Fibroblast of pulmonary artery (primary cell): ENCODE data around the gene SGO2.
"Not testable (repeated sequence)": the region's sequence is repeated elsewhere in the genome, so short reads cannot be mapped to it uniquely, and the experiment has no call there.

Experiments used
- DNase-seq: peaks from one replicate; pipeline ENCODE4 v3.0.0-alpha.2; 2010; ENCODE audit warnings: low read depth
- H3K4me3 ChIP-seq: replicated peaks from 2 replicates; pipeline ENCODE4 v1.5.1; 2011; ENCODE audit warnings: low read depth, mild to moderate bottlenecking, control low read depth, low read length, moderate library complexity
- TF ChIP-seq, protein P1 (sequence below): IDR thresholded peaks from 2 replicates; pipeline ENCODE4 v1.5.1; 2011; ENCODE audit warnings: mild to moderate bottlenecking, control low read depth, low read length, inconsistent platforms; ENCODE audit errors: missing control alignments

SGO2 gene

DNA sequence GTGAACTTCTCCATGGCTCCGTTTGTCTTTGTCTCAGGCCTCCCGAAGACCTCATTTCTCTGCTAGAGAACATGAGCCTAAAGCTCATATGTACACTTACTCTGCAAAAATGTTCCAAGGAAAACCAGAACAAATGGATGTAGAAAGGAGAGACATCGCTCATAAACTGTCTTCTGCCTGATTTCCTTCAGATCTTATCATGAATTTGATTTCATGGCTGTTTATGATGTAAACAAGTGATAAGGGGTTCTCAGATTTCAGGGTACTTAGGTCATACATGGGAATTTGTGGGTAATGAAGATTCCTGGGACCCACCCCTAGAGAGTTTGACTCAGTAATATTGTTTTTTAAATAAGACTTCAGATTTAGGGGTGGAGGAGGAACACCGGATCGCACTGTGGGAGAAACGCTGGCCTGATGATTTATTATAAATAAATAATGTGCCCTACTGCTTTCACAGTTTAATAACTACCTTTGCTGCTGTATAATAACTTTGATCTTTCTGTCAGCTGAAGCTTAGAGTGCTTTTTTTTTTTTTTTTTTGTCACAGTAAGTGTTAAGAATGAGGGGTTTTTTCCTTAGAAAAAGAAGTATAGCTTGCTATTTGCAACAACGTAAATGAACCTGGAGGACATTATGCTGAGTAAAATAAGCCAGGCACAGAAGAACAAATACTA is 74.7 kb downstream of the SGO2 start:
- no peak for DNase-seq
- H3K4me3 ChIP-seq = no peak overlapping the region
- TF ChIP-seq, protein P1, sequence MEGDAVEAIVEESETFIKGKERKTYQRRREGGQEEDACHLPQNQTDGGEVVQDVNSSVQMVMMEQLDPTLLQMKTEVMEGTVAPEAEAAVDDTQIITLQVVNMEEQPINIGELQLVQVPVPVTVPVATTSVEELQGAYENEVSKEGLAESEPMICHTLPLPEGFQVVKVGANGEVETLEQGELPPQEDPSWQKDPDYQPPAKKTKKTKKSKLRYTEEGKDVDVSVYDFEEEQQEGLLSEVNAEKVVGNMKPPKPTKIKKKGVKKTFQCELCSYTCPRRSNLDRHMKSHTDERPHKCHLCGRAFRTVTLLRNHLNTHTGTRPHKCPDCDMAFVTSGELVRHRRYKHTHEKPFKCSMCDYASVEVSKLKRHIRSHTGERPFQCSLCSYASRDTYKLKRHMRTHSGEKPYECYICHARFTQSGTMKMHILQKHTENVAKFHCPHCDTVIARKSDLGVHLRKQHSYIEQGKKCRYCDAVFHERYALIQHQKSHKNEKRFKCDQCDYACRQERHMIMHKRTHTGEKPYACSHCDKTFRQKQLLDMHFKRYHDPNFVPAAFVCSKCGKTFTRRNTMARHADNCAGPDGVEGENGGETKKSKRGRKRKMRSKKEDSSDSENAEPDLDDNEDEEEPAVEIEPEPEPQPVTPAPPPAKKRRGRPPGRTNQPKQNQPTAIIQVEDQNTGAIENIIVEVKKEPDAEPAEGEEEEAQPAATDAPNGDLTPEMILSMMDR = no peak

GRCh38 chr2:200602584-200602983 is 76.6 kb downstream of the SGO2 start:
- H3K4me3 ChIP-seq = no peak overlapping the region
- TF ChIP-seq, protein P1 = no peak
- no peak for DNase-seq

DNA sequence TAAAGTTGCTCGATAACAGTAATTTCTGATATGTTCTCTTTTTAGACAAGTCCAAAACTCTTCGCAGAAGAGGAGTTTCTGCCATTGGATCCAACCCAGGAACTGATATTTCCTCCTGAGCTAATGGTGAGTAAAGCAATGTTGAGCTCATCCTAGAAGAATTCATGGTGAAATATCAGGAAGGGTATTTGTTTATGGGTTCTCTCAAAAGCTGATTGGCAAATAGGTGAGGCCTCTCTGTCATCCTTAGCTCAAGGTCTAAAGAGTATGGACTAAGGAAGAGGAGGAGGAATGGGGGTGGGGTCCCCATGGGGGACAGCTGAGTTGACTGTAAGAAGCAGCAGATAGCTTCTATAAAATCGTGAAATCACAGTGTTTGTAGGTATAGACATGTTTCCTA is 78.0 kb downstream of the SGO2 start:
- peak; percentile 80 for DNase-seq
- TF ChIP-seq, protein P1 = no peak
- H3K4me3 ChIP-seq = no peak overlapping the region

GRCh38 chr2:200604571-200605255 is 78.7 kb downstream of the SGO2 start:
- no peak overlapping the region for H3K4me3 ChIP-seq
- TF ChIP-seq, protein P1 = no peak
- peak; percentile 78 for DNase-seq

- DNase-seq = no peak
- no peak overlapping the region for H3K4me3 ChIP-seq
- TF ChIP-seq, protein P1 = no peak
Observed at GRCh38 chr2:200608341-200609027, 82.5 kb downstream of the SGO2 start.

- peak; percentile 82 for DNase-seq
- no peak overlapping the region for H3K4me3 ChIP-seq
- TF ChIP-seq, protein P1 = no peak
Observed at GRCh38 chr2:200609028-200609614, 83.1 kb downstream of the SGO2 start.

DNA sequence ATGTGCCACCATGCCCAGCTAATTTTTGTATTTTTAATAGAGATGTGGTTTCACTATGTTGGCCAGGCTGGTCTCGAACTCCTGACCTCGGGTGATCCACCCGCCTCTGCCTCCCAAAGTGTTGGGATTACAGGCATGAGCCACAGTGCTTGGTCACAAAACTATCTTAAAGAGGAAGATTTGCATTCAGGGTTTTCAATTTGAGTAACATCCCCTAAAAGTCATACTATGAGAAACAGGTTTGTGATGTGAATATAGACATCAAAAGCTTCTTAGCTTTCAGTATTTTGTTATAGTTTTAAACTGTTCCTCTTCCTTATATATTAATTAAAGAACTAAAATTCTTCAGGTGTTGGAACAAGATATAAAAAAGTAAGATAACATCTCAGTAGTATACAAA is 84.2 kb downstream of the SGO2 start:
- H3K4me3 ChIP-seq, DNase-seq: not testable (repeated sequence)
